HEK293 (cell line): ENCODE measurements around the gene PDLIM7.

Experiments used
- CTCF ChIA-PET: fragments of 350-600 bp; formaldehyde crosslinking; extraction: SDS; loops from one replicate; lab custom pipeline; 2021; ENCODE audit warnings: antibody characterized with exemption; lab: Yijun Ruan, JAX
- POLR2A ChIA-PET: fragments of 300-600 bp; formaldehyde crosslinking; extraction: SDS; loops from one replicate; lab custom pipeline; 2020; ENCODE audit warnings: antibody characterized with exemption, inconsistent platforms; lab: Yijun Ruan, JAX
- H3K27ac ChIP-seq: fragments of 200-500 bp; sonication (Bioruptor generic); 2 replicates; pipeline ENCODE4 v1.5.1; 2014; ENCODE audit warnings: low read depth, low read length, control low read depth, inconsistent platforms; ENCODE audit errors: extremely low read depth
- H3K36me3 ChIP-seq, 2 experiments: fragments of 200-500 bp in 1 of 2; sonication (Bioruptor generic) in 1 of 2; 1 replicate in 1 of 2; 2 replicates in 1 of 2; pipeline ENCODE4 v1.5.1; 2014 to 2017; ENCODE audit warnings: inconsistent platforms in 2 of 2, low read length in 2 of 2; ENCODE audit not compliant: control insufficient read depth in 2 of 2, insufficient read depth in 1 of 2
- H3K4me1 ChIP-seq: fragments of 200-500 bp; sonication (Bioruptor generic); 2 replicates; pipeline ENCODE4 v1.5.1; 2014; ENCODE audit warnings: mild to moderate bottlenecking, low read length, inconsistent platforms; ENCODE audit not compliant: control insufficient read depth, insufficient read depth
- H3K4me3 ChIP-seq: 2 replicates; pipeline ENCODE4 v1.5.1; 2011; ENCODE audit warnings: low read depth, mild to moderate bottlenecking, control low read depth, low read length, moderate library complexity
- H3K9me3 ChIP-seq: fragments of 200-500 bp; sonication (Bioruptor generic); 2 replicates; pipeline ENCODE4 v1.5.1; 2014; ENCODE audit warnings: low read depth, low read length, inconsistent platforms; ENCODE audit not compliant: control insufficient read depth, insufficient read depth
- BCL11B ChIP-seq: fragments of 450-650 bp; formaldehyde crosslinking; IDR thresholded peaks from 2 replicates; pipeline ENCODE4 v1.5.1; 2016; ENCODE audit warnings: low read depth, missing biosample characterization, missing genetic modification characterization
- EGR2 ChIP-seq: fragments of 450-650 bp; formaldehyde crosslinking; IDR thresholded peaks from 2 replicates; pipeline ENCODE4 v1.5.1; 2016; ENCODE audit warnings: low read depth, missing biosample characterization, missing genetic modification characterization
- GLIS1 ChIP-seq: fragments of 450-650 bp; formaldehyde crosslinking; IDR thresholded peaks from 2 replicates; pipeline ENCODE4 v1.5.1; 2016; ENCODE audit warnings: missing biosample characterization, missing genetic modification characterization
- IKZF3 ChIP-seq: fragments of 450-650 bp; IDR thresholded peaks from 2 replicates; pipeline ENCODE4 v1.5.0; 2018; ENCODE audit warnings: missing biosample characterization, mild to moderate bottlenecking, missing genetic modification characterization, moderate library complexity
- KLF1 ChIP-seq: fragments of 450-650 bp; formaldehyde crosslinking; IDR thresholded peaks from 2 replicates; pipeline ENCODE4 v1.5.1; 2016; ENCODE audit warnings: missing biosample characterization, missing genetic modification characterization
- KLF8 ChIP-seq: fragments of 450-650 bp; formaldehyde crosslinking; IDR thresholded peaks from 2 replicates; pipeline ENCODE4 v1.5.1; 2016; ENCODE audit warnings: missing biosample characterization, missing genetic modification characterization
- MYNN ChIP-seq: fragments of 450-650 bp; formaldehyde crosslinking; IDR thresholded peaks from 2 replicates; pipeline ENCODE4 v1.5.1; 2016; ENCODE audit warnings: missing biosample characterization, missing genetic modification characterization, borderline replicate concordance
- SP2 ChIP-seq: fragments of 450-650 bp; formaldehyde crosslinking; IDR thresholded peaks from 2 replicates; pipeline ENCODE4 v1.5.1; 2016; ENCODE audit warnings: missing biosample characterization, missing genetic modification characterization
- ZBTB20 ChIP-seq: fragments of 450-650 bp; formaldehyde crosslinking; IDR thresholded peaks from 2 replicates; pipeline ENCODE4 v1.5.1; 2016; ENCODE audit warnings: missing biosample characterization, missing genetic modification characterization
- ZEB2 ChIP-seq: fragments of 450-650 bp; formaldehyde crosslinking; IDR thresholded peaks from 2 replicates; pipeline ENCODE4 v1.5.1; 2016; ENCODE audit warnings: missing biosample characterization, missing genetic modification characterization
- ZFHX2 ChIP-seq: fragments of 450-650 bp; formaldehyde crosslinking; conservative IDR thresholded peaks from 2 replicates; pipeline ENCODE4 v1.5.1; 2016; ENCODE audit warnings: missing biosample characterization, missing genetic modification characterization
- ZIC2 ChIP-seq: fragments of 450-650 bp; formaldehyde crosslinking; IDR thresholded peaks from 2 replicates; pipeline ENCODE4 v1.5.1; 2016; ENCODE audit warnings: missing biosample characterization, missing genetic modification characterization
- ZNF223 ChIP-seq: fragments of 450-650 bp; formaldehyde crosslinking; IDR thresholded peaks from 2 replicates; pipeline ENCODE4 v1.5.1; 2016; ENCODE audit warnings: missing biosample characterization, missing genetic modification characterization
- ZNF239 ChIP-seq: fragments of 450-650 bp; formaldehyde crosslinking; IDR thresholded peaks from 2 replicates; pipeline ENCODE4 v1.5.1; 2016; ENCODE audit warnings: missing biosample characterization, missing genetic modification characterization
- ZNF324 ChIP-seq: fragments of 450-650 bp; formaldehyde crosslinking; IDR thresholded peaks from 2 replicates; pipeline ENCODE4 v1.5.1; 2016; ENCODE audit warnings: missing biosample characterization, missing genetic modification characterization
- ZNF341 ChIP-seq: fragments of 450-650 bp; formaldehyde crosslinking; IDR thresholded peaks from 2 replicates; pipeline ENCODE4; 2016; ENCODE audit warnings: low read depth, missing biosample characterization, missing genetic modification characterization
- ZNF658 ChIP-seq: fragments of 450-650 bp; formaldehyde crosslinking; IDR thresholded peaks from 2 replicates; pipeline ENCODE4; 2016; ENCODE audit warnings: missing biosample characterization, missing genetic modification characterization
- TF ChIP-seq, protein P1 (sequence below): fragments of 450-650 bp; formaldehyde crosslinking; IDR thresholded peaks from 2 replicates; pipeline ENCODE4 v1.5.1; 2016; ENCODE audit warnings: missing biosample characterization, missing genetic modification characterization
- TF ChIP-seq, protein P2 (sequence below): fragments of 450-650 bp; formaldehyde crosslinking; IDR thresholded peaks from 2 replicates; pipeline ENCODE4 v1.5.1; 2016; ENCODE audit warnings: missing biosample characterization, missing genetic modification characterization
- TF ChIP-seq, protein P3 (sequence below): fragments of 450-650 bp; formaldehyde crosslinking; IDR thresholded peaks from 2 replicates; pipeline ENCODE4 v1.5.1; 2017; ENCODE audit warnings: missing biosample characterization, missing genetic modification characterization
- TF ChIP-seq, protein P4 (sequence below): fragments of 450-650 bp; formaldehyde crosslinking; IDR thresholded peaks from 2 replicates; pipeline ENCODE4 v1.5.1; 2016; ENCODE audit warnings: missing biosample characterization, missing genetic modification characterization, low read depth

The PDLIM7 gene

DNA sequence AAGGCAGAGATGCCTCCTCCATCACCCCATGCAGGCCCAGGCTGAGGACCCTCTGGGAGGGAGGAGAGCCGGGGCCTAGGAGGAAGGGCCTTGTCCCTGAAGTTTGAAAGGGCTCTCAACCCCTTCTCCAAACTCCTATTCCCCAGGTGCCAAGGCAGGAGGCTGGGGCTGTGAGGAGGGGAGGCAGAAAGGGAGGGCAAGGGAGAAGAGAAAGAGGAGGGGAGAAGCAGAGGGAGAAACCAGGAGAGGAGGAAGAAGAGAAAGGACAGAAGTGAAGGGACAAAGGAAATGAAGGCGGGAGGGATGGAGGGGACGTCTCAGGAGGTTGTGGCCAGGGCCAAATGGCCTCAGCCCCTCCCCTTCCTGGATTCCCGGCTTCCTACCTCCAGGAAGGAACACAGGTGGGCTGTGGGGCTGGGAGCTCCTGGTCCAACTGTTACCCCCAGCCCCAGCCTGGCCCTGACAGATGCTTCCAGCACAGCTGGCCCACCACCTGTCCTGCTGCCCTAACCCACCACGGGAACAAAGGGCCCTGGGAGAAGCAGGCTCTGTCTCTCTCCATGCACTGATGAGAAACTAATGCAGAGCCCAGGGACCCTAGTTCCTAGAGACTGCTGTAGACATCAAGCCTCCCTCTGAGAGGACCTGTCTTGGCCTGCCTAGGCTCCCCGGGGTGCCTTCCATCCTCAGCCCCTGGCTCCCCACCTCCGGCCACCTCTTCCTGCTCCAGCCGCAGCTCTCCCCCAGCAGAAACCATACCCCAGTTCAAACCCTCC, 27.5 kb downstream of the PDLIM7 start (continued):
- no peak for TF ChIP-seq KLF1 (tag by site-specific recombination)
- TF ChIP-seq, protein P1, sequence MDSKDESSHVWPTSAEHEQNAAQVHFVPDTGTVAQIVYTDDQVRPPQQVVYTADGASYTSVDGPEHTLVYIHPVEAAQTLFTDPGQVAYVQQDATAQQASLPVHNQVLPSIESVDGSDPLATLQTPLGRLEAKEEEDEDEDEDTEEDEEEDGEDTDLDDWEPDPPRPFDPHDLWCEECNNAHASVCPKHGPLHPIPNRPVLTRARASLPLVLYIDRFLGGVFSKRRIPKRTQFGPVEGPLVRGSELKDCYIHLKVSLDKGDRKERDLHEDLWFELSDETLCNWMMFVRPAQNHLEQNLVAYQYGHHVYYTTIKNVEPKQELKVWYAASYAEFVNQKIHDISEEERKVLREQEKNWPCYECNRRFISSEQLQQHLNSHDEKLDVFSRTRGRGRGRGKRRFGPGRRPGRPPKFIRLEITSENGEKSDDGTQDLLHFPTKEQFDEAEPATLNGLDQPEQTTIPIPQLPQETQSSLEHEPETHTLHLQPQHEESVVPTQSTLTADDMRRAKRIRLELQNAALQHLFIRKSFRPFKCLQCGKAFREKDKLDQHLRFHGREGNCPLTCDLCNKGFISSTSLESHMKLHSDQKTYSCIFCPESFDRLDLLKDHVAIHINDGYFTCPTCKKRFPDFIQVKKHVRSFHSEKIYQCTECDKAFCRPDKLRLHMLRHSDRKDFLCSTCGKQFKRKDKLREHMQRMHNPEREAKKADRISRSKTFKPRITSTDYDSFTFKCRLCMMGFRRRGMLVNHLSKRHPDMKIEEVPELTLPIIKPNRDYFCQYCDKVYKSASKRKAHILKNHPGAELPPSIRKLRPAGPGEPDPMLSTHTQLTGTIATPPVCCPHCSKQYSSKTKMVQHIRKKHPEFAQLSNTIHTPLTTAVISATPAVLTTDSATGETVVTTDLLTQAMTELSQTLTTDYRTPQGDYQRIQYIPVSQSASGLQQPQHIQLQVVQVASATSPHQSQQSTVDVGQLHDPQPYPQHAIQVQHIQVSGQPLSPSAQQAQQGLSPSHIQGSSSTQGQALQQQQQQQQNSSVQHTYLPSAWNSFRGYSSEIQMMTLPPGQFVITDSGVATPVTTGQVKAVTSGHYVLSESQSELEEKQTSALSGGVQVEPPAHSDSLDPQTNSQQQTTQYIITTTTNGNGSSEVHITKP (tag by site-specific recombination), result no peak
- TF ChIP-seq IKZF3 (tag by site-specific recombination), result no peak
- TF ChIP-seq KLF8, result no peak
- TF ChIP-seq SP2, result peak; percentile 20; the same call in 1 of the 2 replicates
- no peak for TF ChIP-seq BCL11B (tag by site-specific recombination)
- TF ChIP-seq ZNF239 (tag by site-specific recombination), result no peak
- TF ChIP-seq ZBTB20, result peak; percentile 86

DNA sequence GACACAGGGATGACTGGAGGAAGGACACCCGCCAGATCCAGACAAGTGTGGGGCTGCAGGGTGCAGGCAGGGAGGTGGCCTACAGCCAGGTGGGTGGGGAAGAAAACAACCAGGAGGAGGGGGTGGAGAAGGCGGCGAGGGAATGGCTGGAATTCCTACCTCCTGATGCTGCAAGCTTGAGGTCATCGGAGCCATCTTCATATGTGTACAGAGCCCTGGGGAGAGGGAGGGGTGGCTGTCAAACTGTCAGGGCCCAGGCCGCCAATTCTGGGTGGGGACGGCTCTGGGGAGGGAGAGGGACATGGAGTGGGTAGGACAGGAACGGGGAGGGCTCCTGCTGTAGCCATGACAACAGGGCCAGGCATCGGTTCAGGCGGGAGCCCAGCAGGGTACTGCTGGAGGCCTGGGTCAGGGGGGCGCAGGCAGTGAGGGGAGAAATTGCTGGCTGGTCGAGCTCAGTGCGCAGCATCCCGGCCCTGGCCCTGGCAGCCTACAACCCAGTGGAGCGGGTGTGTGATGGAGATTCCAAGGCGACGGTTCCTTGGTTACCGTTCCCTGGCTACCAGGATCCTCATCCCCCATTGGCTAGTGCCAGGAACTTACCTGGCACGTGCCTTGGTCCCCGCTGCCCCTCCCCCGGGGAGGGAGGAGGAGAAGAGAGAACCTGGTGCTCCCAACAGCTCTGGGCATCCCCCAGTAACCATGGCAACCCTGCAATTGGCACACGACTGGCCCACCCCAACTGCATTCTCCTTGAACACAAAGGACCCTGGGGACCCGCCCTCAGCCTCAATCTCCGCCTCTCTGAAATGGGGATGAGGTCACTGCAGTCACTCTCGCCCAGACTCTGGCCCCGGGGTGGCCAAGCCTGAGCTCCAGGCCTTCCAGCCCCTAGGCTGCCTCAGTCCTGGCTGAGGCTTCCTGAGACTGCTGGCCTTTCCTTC, 28.4 kb downstream of the PDLIM7 start:
- H3K4me3 ChIP-seq, result no peak overlapping the region
- peaks cover 15 to 62% of the 10 kb centered on the region in 2 experiments; a peak in 2 of 3 replicates for H3K36me3 ChIP-seq
- no peak overlapping the region for H3K27ac ChIP-seq
- CTCF ChIA-PET, result interaction anchor here (0.5 to 1.3 kb wide), 6 partner anchors 12 to 161 kb away, joined by 3 to 4 read pairs (median 3); no protein-coding TSS in a partner anchor
- H3K4me1 ChIP-seq, result peaks cover 4% of the 10 kb centered on the region
- no peak for TF ChIP-seq ZNF324 (tag by site-specific recombination)
- TF ChIP-seq ZEB2 (tag by site-specific recombination), result no peak
- TF ChIP-seq ZNF658 (tag by site-specific recombination), result no peak
- peak; percentile 71 for TF ChIP-seq EGR2 (tag by site-specific recombination)
- TF ChIP-seq ZIC2 (tag by site-specific recombination), result peak; percentile 97
- peak; percentile 89 for TF ChIP-seq ZNF223 (tag by site-specific recombination)
- peak; percentile 36; the same call in 1 of the 2 replicates for TF ChIP-seq GLIS1 (tag by site-specific recombination)
- TF ChIP-seq MYNN (tag by site-specific recombination), result peak; percentile 70; the same call in 1 of the 2 replicates
- TF ChIP-seq, protein P2, sequence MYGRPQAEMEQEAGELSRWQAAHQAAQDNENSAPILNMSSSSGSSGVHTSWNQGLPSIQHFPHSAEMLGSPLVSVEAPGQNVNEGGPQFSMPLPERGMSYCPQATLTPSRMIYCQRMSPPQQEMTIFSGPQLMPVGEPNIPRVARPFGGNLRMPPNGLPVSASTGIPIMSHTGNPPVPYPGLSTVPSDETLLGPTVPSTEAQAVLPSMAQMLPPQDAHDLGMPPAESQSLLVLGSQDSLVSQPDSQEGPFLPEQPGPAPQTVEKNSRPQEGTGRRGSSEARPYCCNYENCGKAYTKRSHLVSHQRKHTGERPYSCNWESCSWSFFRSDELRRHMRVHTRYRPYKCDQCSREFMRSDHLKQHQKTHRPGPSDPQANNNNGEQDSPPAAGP (tag by site-specific recombination), result peak; percentile 98
- peak; percentile 8 for TF ChIP-seq SP2
- TF ChIP-seq KLF1 (tag by site-specific recombination), result peak; percentile 97
- TF ChIP-seq, protein P3, sequence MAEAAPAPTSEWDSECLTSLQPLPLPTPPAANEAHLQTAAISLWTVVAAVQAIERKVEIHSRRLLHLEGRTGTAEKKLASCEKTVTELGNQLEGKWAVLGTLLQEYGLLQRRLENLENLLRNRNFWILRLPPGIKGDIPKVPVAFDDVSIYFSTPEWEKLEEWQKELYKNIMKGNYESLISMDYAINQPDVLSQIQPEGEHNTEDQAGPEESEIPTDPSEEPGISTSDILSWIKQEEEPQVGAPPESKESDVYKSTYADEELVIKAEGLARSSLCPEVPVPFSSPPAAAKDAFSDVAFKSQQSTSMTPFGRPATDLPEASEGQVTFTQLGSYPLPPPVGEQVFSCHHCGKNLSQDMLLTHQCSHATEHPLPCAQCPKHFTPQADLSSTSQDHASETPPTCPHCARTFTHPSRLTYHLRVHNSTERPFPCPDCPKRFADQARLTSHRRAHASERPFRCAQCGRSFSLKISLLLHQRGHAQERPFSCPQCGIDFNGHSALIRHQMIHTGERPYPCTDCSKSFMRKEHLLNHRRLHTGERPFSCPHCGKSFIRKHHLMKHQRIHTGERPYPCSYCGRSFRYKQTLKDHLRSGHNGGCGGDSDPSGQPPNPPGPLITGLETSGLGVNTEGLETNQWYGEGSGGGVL (tag by site-specific recombination), result 0 out of 2 replicates have a peak, but pooled peaks have one; percentile 33
- peak; percentile 73 for TF ChIP-seq ZNF341
- TF ChIP-seq ZFHX2, result peak; percentile 62
- TF ChIP-seq, protein P4, sequence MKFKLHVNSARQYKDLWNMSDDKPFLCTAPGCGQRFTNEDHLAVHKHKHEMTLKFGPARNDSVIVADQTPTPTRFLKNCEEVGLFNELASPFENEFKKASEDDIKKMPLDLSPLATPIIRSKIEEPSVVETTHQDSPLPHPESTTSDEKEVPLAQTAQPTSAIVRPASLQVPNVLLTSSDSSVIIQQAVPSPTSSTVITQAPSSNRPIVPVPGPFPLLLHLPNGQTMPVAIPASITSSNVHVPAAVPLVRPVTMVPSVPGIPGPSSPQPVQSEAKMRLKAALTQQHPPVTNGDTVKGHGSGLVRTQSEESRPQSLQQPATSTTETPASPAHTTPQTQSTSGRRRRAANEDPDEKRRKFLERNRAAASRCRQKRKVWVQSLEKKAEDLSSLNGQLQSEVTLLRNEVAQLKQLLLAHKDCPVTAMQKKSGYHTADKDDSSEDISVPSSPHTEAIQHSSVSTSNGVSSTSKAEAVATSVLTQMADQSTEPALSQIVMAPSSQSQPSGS (tag by site-specific recombination), result peak; percentile 15; the same call in 1 of the 2 replicates
- POLR2A ChIA-PET, result interaction anchor here (2.2 to 7.3 kb wide), 3 partner anchors 10 to 28 kb away, joined by 12 to 102 read pairs (median 15); partner anchors contain the start of gene PDLIM7
- no peaks in the 10 kb centered on the region for H3K9me3 ChIP-seq
